ENCODE data around the gene MAT2B.

The MAT2B gene

GRCh38 chr5:163505368-163506094 lies at the start of gene MAT2B:
Gene MAT2B, plus strand, starts transcription at chr5:163505619. Its CDS starts 68 bp downstream, at chr5:163505687.
- peak; percentile 72 for DNase-seq (ENCODE audit: insufficient read length, low spot score)
- peak; percentile 95 for FAIRE-seq

GRCh38 chr5:163456029-163456589 lies 49.3 kb upstream of the MAT2B start:
- no peak for DNase-seq (ENCODE audit: insufficient read length, low spot score)

GRCh38 chr5:163456840-163457239 lies 48.6 kb upstream of the MAT2B start:
- FAIRE-seq, result no peak

More at GRCh38 chr5:163456029-163456589, 49.3 kb upstream of the MAT2B start:
- no peak for FAIRE-seq

GRCh38 chr5:163458778-163459385 lies 46.5 kb upstream of the MAT2B start:
- FAIRE-seq (peak; percentile 44), DNase-seq (ENCODE audit: insufficient read length, low spot score) (no peak)

More at GRCh38 chr5:163456840-163457239, 48.6 kb upstream of the MAT2B start:
- no peak for DNase-seq (ENCODE audit: insufficient read length, low spot score)

- FAIRE-seq (no peak), DNase-seq (ENCODE audit: insufficient read length, low spot score) (no peak)
Observed at GRCh38 chr5:163459462-163459818, 46.0 kb upstream of the MAT2B start.

- FAIRE-seq (peak; percentile 99), DNase-seq (ENCODE audit: insufficient read length, low spot score) (peak; percentile 45)
Observed at GRCh38 chr5:163459819-163460561, 45.4 kb upstream of the MAT2B start, which contains the start of gene NUDCD2. Gene NUDCD2, minus strand, starts transcription at chr5:163460102. Its CDS starts 52 bp downstream, at chr5:163460050.

- no peak for DNase-seq (ENCODE audit: insufficient read length, low spot score)
- peak; percentile 31 for FAIRE-seq
Observed at GRCh38 chr5:163460562-163461171, 44.8 kb upstream of the MAT2B start, which contains the start of gene HMMR. Gene HMMR, plus strand, starts transcription at chr5:163460632. Its CDS starts 61 bp downstream, at chr5:163460693.

- DNase-seq (ENCODE audit: insufficient read length, low spot score), result no peak
- no peak for FAIRE-seq
Observed at GRCh38 chr5:163463063-163463435, 42.4 kb upstream of the MAT2B start.

GRCh38 chr5:163467682-163468081 lies 37.7 kb upstream of the MAT2B start:
- no peak for FAIRE-seq
- no peak for DNase-seq (ENCODE audit: insufficient read length, low spot score)

GRCh38 chr5:163473635-163474243 lies 31.7 kb upstream of the MAT2B start:
- peak; percentile 66 for FAIRE-seq
- no peak for DNase-seq (ENCODE audit: insufficient read length, low spot score)

- no peak for DNase-seq (ENCODE audit: insufficient read length, low spot score)
- no peak for FAIRE-seq
Observed at GRCh38 chr5:163475411-163475810, 30.0 kb upstream of the MAT2B start.

- DNase-seq (ENCODE audit: insufficient read length, low spot score), result no peak
- no peak for FAIRE-seq
Observed at GRCh38 chr5:163478126-163478981, 27.1 kb upstream of the MAT2B start.

- FAIRE-seq, result no peak
- DNase-seq (ENCODE audit: insufficient read length, low spot score), result no peak
Observed at GRCh38 chr5:163478982-163479271, 26.5 kb upstream of the MAT2B start.

GRCh38 chr5:163489055-163489744 lies 16.2 kb upstream of the MAT2B start:
- DNase-seq (ENCODE audit: insufficient read length, low spot score) (no peak), FAIRE-seq (no peak)

GRCh38 chr5:163489745-163490075 lies 15.7 kb upstream of the MAT2B start:
- no peak for DNase-seq (ENCODE audit: insufficient read length, low spot score)
- peak; percentile 58 for FAIRE-seq

GRCh38 chr5:163496286-163496685 lies 9.1 kb upstream of the MAT2B start:
- FAIRE-seq (no peak), DNase-seq (ENCODE audit: insufficient read length, low spot score) (no peak)

- FAIRE-seq (no peak), DNase-seq (ENCODE audit: insufficient read length, low spot score) (no peak)
Observed at GRCh38 chr5:163497315-163497714, 8.1 kb upstream of the MAT2B start.

- DNase-seq (ENCODE audit: insufficient read length, low spot score) (no peak), FAIRE-seq (no peak)
Observed at GRCh38 chr5:163498886-163499285, 6.5 kb upstream of the MAT2B start.

GRCh38 chr5:163502521-163502920 lies 2.9 kb upstream of the MAT2B start:
- no peak for DNase-seq (ENCODE audit: insufficient read length, low spot score)
- FAIRE-seq, result peak; percentile 18
